DMS114 treated with DMSO at 0.1 percent for 48 hours (cell line): Measurements from ENCODE around the gene TAGLN3.
A peak's percentile ranks its signal among the peaks of the same experiment; 100 is the strongest.
"Not testable (repeated sequence)": the region's sequence is repeated elsewhere in the genome, so short reads cannot be mapped to it uniquely, and the experiment has no call there.

Source experiments
- DNase-seq: peaks from one replicate; lab custom pipeline; 2025; ENCODE audit not compliant: unreplicated experiment; lab: John Stamatoyannopoulos, UW

TAGLN3 gene

GRCh38 chr3:112007633-112008032 lies 8.9 kb downstream of the TAGLN3 start:
- no peak for DNase-seq

- no peak for DNase-seq
Observed at GRCh38 chr3:112009670-112010069, 10.9 kb downstream of the TAGLN3 start.

GRCh38 chr3:112010636-112011035 lies 11.9 kb downstream of the TAGLN3 start:
- DNase-seq: no peak

- no peak for DNase-seq
Observed at GRCh38 chr3:112011376-112011940, 12.7 kb downstream of the TAGLN3 start.

- DNase-seq: no peak
Observed at GRCh38 chr3:112012205-112012992, 13.7 kb downstream of the TAGLN3 start.

GRCh38 chr3:112013058-112013783 lies 14.5 kb downstream of the TAGLN3 start:
- peak; percentile 36 for DNase-seq

GRCh38 chr3:112013784-112014143 lies 15.0 kb downstream of the TAGLN3 start:
- DNase-seq: no peak

GRCh38 chr3:112017091-112017490 lies 18.4 kb downstream of the TAGLN3 start:
- no peak for DNase-seq

- no peak for DNase-seq
Observed at GRCh38 chr3:112018712-112019111, 20.0 kb downstream of the TAGLN3 start.

- DNase-seq: no peak
Observed at GRCh38 chr3:112019716-112020115, 21.0 kb downstream of the TAGLN3 start.

GRCh38 chr3:112020674-112021085 lies 22.0 kb downstream of the TAGLN3 start:
- no peak for DNase-seq

GRCh38 chr3:112027142-112027541 lies 28.4 kb downstream of the TAGLN3 start:
- no peak for DNase-seq

GRCh38 chr3:112027826-112028225 lies 29.1 kb downstream of the TAGLN3 start:
- DNase-seq: no peak

GRCh38 chr3:112030901-112031300 lies 32.2 kb downstream of the TAGLN3 start:
- no peak for DNase-seq

GRCh38 chr3:112032098-112032731 lies 33.5 kb downstream of the TAGLN3 start:
- DNase-seq: no peak

- DNase-seq: no peak
Observed at GRCh38 chr3:112034436-112034835, 35.7 kb downstream of the TAGLN3 start, which contains the start of gene TMPRSS7. TSS of gene TMPRSS7 (plus strand) at chr3:112034736. CDS start at chr3:112034846, 110 bp downstream.

GRCh38 chr3:112035241-112035640 lies 36.5 kb downstream of the TAGLN3 start:
- DNase-seq: no peak

GRCh38 chr3:112037194-112037593 lies 38.5 kb downstream of the TAGLN3 start:
- DNase-seq: not testable (repeated sequence)

- no peak for DNase-seq
Observed at GRCh38 chr3:112038863-112039262, 40.1 kb downstream of the TAGLN3 start.

GRCh38 chr3:112041321-112041720 lies 42.6 kb downstream of the TAGLN3 start:
- DNase-seq: no peak

GRCh38 chr3:112042842-112043280 lies 44.1 kb downstream of the TAGLN3 start:
- DNase-seq: no peak
